ENCODE measurements around the gene PRPF18.

PRPF18 gene

DNA sequence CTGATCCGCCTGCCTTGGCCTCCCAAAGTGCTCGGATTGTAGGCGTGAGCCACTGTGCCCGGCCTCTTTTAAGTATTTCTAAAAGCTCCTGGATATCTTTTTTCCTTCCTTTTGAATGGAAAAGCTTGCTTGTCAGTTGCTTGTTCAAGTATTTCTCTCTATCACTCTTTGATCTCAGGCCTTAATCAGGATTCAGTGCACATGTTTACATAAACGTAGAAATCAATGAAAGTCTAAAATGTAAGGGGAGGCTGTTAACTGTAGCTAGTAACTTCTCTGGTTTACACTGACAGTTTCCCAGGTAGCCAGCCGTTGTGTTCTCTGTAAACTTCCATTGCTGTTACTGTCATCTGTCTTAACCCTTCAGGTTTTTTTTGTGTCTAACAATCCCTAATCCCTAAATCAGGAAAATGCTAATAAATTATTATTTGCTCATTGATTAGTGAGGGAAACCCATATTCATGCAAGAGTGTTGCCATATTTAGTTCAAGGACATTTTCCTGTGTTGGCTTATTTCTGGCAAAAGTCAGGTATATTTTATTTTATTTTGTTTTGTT, 1.5 kb upstream of the PRPF18 start:
- TF ChIP-seq, protein P1, sequence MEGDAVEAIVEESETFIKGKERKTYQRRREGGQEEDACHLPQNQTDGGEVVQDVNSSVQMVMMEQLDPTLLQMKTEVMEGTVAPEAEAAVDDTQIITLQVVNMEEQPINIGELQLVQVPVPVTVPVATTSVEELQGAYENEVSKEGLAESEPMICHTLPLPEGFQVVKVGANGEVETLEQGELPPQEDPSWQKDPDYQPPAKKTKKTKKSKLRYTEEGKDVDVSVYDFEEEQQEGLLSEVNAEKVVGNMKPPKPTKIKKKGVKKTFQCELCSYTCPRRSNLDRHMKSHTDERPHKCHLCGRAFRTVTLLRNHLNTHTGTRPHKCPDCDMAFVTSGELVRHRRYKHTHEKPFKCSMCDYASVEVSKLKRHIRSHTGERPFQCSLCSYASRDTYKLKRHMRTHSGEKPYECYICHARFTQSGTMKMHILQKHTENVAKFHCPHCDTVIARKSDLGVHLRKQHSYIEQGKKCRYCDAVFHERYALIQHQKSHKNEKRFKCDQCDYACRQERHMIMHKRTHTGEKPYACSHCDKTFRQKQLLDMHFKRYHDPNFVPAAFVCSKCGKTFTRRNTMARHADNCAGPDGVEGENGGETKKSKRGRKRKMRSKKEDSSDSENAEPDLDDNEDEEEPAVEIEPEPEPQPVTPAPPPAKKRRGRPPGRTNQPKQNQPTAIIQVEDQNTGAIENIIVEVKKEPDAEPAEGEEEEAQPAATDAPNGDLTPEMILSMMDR (IDR thresholded peaks at IDR 0.05; ENCODE audit: low read depth, low read length) = no peak
- Histone ChIP-seq H3K9me3 (no peaks in the 10 kb centered on the region), H3K4me3 (ENCODE audit: low read depth, low read length) (no peak overlapping the region), H3K4me1 (no peaks in the 10 kb centered on the region), H3K27me3 (0 out of 2 replicates have a peak, but pooled peaks cover 4% of the 10 kb centered on the region), H3K36me3 (no peaks in the 10 kb centered on the region)
- no peak for DNase-seq

DNA sequence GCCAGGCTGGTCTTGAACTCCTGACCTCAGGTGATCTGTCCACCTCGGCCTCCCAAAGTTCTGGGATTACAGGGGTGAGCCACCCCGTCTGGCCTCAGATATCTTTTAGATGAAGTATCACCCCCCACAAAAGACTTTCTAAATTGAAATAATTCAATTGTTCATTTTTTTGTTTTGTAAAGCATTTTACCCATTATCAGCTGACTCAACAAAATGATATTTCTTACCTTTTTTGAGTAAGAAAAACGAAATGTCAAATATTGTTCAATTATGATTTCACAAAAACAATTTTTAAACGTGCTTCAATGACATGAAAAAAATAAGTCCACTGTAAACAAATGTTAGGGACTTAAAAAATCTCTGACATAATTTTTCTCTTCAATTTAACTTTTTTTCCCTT, 822 bp upstream of the PRPF18 start:
- TF ChIP-seq, protein P1 (IDR thresholded peaks at IDR 0.05; ENCODE audit: low read depth, low read length) = no peak
- H3K4me1 ChIP-seq = no peaks in the 10 kb centered on the region
- no peak for DNase-seq
- no peak overlapping the region for H3K4me3 ChIP-seq (ENCODE audit: low read depth, low read length)
- H3K27me3 ChIP-seq = 0 out of 2 replicates have a peak, but pooled peaks cover 4% of the 10 kb centered on the region
- H3K36me3 ChIP-seq = no peaks in the 10 kb centered on the region
- no peaks in the 10 kb centered on the region for H3K9me3 ChIP-seq

DNA sequence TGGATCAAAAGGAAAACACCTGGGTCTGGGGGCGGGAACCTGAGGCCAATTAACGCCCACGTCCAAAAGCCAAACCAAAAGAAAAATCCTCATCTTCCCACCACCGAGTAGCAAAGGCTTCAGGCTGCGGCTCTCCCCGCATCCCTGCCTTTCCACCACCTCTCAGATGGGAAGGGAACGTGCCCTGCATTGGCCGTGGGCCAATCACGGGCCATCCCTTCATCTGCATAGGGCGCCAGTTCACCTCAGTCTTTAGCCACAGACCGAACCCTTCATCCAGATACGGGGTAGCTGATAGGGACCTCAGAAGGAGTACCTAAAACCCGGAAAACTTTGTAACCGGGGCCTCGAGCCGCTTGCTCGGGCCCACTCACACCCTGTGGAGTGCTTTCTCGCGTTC, 626 bp downstream of the PRPF18 start:
- H3K36me3 ChIP-seq = no peaks in the 10 kb centered on the region
- DNase-seq = peak; percentile 10
- H3K4me3 ChIP-seq (ENCODE audit: low read depth, low read length) = peak overlapping the region; percentile 86
- H3K9me3 ChIP-seq = no peaks in the 10 kb centered on the region
- H3K4me1 ChIP-seq = no peaks in the 10 kb centered on the region
- TF ChIP-seq, protein P1 (IDR thresholded peaks at IDR 0.05; ENCODE audit: low read depth, low read length) = no peak
- 0 out of 2 replicates have a peak, but pooled peaks cover 4% of the 10 kb centered on the region for H3K27me3 ChIP-seq

DNA sequence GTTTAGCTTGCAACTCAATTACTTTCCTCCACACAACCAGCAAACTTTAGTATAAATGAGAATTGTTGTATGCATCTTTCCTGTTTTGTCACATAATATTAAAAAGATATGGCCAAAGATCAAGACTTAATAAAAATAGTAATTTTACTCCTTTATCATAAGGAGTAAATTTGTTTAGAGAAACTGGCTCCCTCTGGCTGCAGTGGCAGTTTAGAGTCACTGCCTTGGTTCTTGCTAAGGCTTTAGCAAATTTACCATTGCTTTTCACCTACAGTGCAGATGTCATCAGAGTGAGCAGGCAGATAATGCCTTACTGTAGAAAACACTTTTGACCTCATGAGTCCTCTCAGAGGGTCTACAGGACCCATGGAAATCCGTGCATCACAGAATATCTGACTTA, 2.6 kb downstream of the PRPF18 start:
- H3K27me3 ChIP-seq = no peaks in the 10 kb centered on the region
- no peak for DNase-seq
- no peaks in the 10 kb centered on the region for H3K4me1 ChIP-seq
- TF ChIP-seq, protein P1 (IDR thresholded peaks at IDR 0.05; ENCODE audit: low read depth, low read length) = 0 out of 2 replicates have a peak, but pooled peaks have one; percentile 4
- H3K36me3 ChIP-seq = no peaks in the 10 kb centered on the region
- no peak overlapping the region for H3K4me3 ChIP-seq (ENCODE audit: low read depth, low read length)
- H3K9me3 ChIP-seq = no peaks in the 10 kb centered on the region

DNA sequence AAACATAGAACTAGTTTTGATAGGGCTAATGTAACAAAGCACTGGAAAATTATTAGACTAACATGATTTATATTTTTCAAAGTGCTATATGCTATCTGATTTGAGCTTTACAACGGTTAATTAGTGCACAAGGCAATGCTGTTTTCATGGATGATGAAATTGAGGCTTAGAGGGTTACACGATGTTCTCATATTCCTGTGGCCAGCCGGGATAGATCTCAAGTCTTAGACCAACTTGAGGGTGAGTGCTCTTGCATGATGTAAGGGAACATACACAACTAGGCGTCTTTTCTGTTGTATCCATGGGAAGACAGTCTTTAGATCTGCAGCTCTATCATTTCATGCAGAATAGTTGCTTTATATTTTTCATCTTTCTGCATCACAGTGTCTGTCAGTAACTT, 4.1 kb downstream of the PRPF18 start:
- Histone ChIP-seq H3K9me3 (no peaks in the 10 kb centered on the region), H3K36me3 (no peaks in the 10 kb centered on the region), H3K4me1 (no peaks in the 10 kb centered on the region), H3K4me3 (ENCODE audit: low read depth, low read length) (no peak overlapping the region), H3K27me3 (no peaks in the 10 kb centered on the region)
- TF ChIP-seq, protein P1 (IDR thresholded peaks at IDR 0.05; ENCODE audit: low read depth, low read length) = no peak
- DNase-seq = no peak

DNA sequence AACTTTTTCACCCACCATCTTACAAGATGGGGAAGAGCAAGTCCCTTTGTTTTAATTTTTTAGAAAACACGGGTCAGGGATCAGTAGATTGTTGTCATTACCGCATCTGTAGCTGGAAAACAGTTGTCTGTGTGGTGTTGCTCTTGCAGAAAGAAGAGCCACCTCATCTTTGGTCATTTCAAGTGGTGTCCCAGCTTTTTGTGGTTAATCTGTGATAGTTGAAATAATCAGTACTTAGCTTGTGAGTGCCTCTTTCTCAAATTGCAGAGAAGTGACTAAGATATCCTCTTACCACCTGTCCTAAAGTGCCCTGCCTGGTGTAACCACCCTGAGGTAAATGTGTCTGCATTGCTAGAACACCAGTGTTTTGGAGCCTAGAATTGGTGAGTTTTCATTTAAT, 5.5 kb downstream of the PRPF18 start:
- DNase-seq = no peak
- H3K36me3 ChIP-seq = no peaks in the 10 kb centered on the region
- TF ChIP-seq, protein P1 (IDR thresholded peaks at IDR 0.05; ENCODE audit: low read depth, low read length) = no peak

More for the DNA sequence above, 5.5 kb downstream of the PRPF18 start:
- Histone ChIP-seq H3K9me3 (no peaks in the 10 kb centered on the region), H3K4me3 (ENCODE audit: low read depth, low read length) (no peak overlapping the region), H3K4me1 (no peaks in the 10 kb centered on the region), H3K27me3 (no peaks in the 10 kb centered on the region)
